MM.1S (cell line): ENCODE measurements around the gene IFT74.

Experiments
- CTCF ChIP-seq: fragments of 300-600 bp; sonication (generic); IDR thresholded peaks from 2 replicates; pipeline ENCODE4 v1.5.1; 2016; ENCODE audit warnings: antibody characterized with exemption, low read length, mixed read lengths
- EZH2 ChIP-seq: fragments of 300-600 bp; sonication (generic); optimal IDR thresholded peaks from 2 replicates; pipeline ENCODE3; 2017; ENCODE audit warnings: low read depth, mild to moderate bottlenecking, antibody characterized with exemption, low read length, mixed read lengths
- EZH2phosphoT487 ChIP-seq: fragments of 300-600 bp; sonication (generic); IDR thresholded peaks from 2 replicates; pipeline ENCODE4 v1.6.1; 2018; ENCODE audit warnings: antibody characterized with exemption, low read length

- TF ChIP-seq CTCF (no peak), EZH2phosphoT487 (no peak), EZH2 (no peak)
Measured at GRCh38 chr9:26995810-26996209, 39.6 kb downstream of the IFT74 start.
